Purkinje cell (primary cell): ENCODE data around the gene TOP2A. TPM values are rescaled to one million over a fixed set of nuclear protein-coding genes. Genes with fewer than 3 reads are reported as not detected.

Experiments
- polyA plus RNA-seq: library from polyadenylated mRNA; unstranded; fragments of >200 nt; fragmentation: Nextera tagmentation; gene quantifications from 2 replicates; pipeline ENCODE4 v1.2.1, GENCODE V29; 2014

Gene TOP2A
- not detected in 2 replicates for polyA plus RNA-seq

DNA sequence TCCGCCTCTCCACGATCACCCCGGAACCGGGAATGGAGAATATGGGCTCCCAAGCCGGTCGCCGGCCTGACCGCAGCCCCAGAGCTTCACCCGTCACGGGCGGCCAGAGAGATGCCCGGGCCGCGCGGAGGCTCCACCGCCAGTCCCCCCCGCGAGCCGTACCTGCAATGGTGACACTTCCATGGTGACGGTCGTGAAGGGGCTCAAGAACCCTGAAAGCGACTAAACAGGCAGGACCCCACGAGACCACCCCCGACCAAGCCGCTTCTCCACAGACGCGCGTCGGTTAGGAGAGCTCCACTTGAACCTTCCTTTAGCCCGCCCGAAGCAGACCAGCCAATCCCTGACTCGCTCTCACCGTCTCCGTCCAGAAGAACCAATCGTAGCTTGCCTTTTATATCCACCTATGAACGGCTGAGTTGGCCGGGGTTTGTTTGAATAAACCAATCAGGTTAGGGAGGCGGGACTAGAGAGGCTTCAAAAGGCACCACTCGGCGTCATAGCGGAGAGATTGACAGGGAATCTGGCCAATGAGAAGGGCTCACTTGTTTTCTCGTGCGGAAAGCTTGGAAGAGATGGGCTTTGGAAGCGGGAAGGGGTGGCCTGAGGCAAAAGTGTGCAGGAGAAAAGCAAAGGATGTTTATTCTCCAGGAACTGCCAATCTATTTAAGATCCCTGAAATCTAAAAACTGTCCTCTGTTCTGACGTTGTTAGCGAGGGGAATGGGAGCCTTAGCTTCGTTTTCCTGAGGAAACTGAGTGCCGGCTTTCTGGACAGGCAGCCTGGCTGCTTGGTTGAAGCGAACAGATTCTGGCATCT is at the start of gene TOP2A:
Gene TOP2A (minus strand): TSS at position 288 of the 819 bp plus-strand sequence. CDS start 105 bp downstream, at position 183.

GRCh38 chr17:40443196-40443987 is 25.7 kb upstream of the TOP2A start, which contains the start of gene IGFBP4:
Gene IGFBP4, plus strand, starts transcription at chr17:40443450. Its CDS starts 286 bp downstream, at chr17:40443736.

DNA sequence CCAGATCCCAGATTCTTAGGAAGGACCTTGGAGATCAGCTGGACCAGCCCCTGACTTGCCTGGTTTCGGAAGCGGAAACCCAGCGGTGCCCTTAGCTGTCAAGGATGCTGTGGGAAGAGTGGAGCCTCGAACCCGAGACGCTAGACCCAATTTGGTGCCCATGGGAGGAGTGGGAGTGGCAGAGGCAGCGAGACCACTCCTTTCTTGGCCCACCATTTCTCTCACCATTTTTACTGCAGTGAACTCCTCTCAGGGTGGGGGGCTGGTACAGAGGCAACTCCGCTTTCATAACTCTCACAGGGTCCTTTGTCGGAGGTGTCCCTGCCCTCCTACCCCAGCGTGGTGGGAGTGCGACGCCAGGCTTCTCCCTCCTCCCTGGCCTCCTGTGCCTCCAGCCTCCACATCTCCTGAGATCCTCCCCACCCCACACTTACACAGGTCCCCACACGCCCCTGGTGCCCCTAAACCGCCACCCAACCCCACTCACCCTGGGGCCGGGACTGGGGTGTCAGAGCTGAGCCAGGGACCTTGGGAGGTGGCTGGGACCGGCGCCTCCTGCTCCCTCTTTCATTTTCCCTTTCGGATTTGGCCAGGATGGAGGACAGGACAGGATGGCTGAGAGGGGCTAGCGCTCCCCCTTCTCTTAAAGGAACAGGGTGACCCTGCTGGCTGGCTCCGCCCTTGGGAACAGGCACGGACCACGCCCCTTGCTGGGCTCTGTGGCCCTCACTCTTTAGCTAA is 53.4 kb downstream of the TOP2A start, which contains the start of gene GJD3:
Gene GJD3 (minus strand): TSS at position 617 of the 741 bp plus-strand sequence. CDS start 922 bp downstream, outside the sequence.

Other genes starting within 250 kb of the TOP2A start
- gene RAPGEFL1, start 240.4 kb downstream of the TOP2A start, polyA plus RNA-seq, result 4.1 and 5.0 TPM in 2 replicates
- 6.8 and 7.7 TPM in 2 replicates for gene WIPF2, start 198.6 kb downstream of the TOP2A start, polyA plus RNA-seq
- gene CDC6, start 130.0 kb downstream of the TOP2A start, polyA plus RNA-seq, result not detected in 2 replicates
- gene RARA, start 108.7 kb downstream of the TOP2A start, polyA plus RNA-seq, result 0.35 and 0.50 TPM in 2 replicates
- gene GJD3, start 53.2 kb downstream of the TOP2A start, polyA plus RNA-seq, result not detected in 2 replicates
- gene IGFBP4, start 25.6 kb upstream of the TOP2A start, polyA plus RNA-seq, result 0.14 and 0.17 TPM in 2 replicates
- not detected in 2 replicates for gene TNS4, start 83.7 kb upstream of the TOP2A start, polyA plus RNA-seq
- gene CCR7, start 147.6 kb upstream of the TOP2A start, polyA plus RNA-seq, result not detected in 2 replicates
- gene SMARCE1, start 229.9 kb upstream of the TOP2A start, polyA plus RNA-seq, result 65.2 and 73.0 TPM in 2 replicates
- 172 and 190 TPM in 2 replicates for gene KRT222, start 247.3 kb upstream of the TOP2A start, polyA plus RNA-seq